HCT116 (cell line): ENCODE measurements around the gene AURKAIP1. TPM values are rescaled to one million over a fixed set of nuclear protein-coding genes. Genes with fewer than 3 reads are reported as not detected.

Experiments used
- ATAC-seq: fragments of 200-7000 bp; cut with Tn5 transposase; 2 replicates; pipeline ENCODE4 v1.9.1; 2020; ENCODE audit warnings: mild to moderate bottlenecking, moderate library complexity
- BruUV-seq: library from RNA; stranded (reverse); fragments of 400-500 nt; replicated peaks from 2 replicates; lab custom pipeline; 2021; lab: Mats Ljungman, UMichigan
- CTCF ChIA-PET: fragments of 300-600 bp; sonication (Branson Sonifier 250); formaldehyde crosslinking; loops from one replicate; lab custom pipeline; 2021; ENCODE audit warnings: antibody characterized with exemption; lab: Charles Lee
- POLR2A ChIA-PET: fragments of 300-600, 350-600 bp; sonication (Branson Sonifier 250); formaldehyde crosslinking; loops from one replicate; lab custom pipeline; 2021; ENCODE audit warnings: antibody characterized with exemption; lab: Charles Lee
- RAD21 ChIA-PET, 2 experiments: fragments of 300-600 bp; sonication (Branson Sonifier 250); formaldehyde crosslinking; loops; one replicate each; lab custom pipeline; 2023; ENCODE audit warnings: low total read pairs in 2 of 2; ENCODE audit not compliant: uncharacterized antibody in 2 of 2, unreplicated experiment in 2 of 2, low non-redundant PET in 1 of 2; lab: Charles Lee
- DNase-seq: peaks from one replicate; pipeline ENCODE4 v3.0.0-alpha.2; 2010; ENCODE audit warnings: low read depth, low spot score
- H2AFZ ChIP-seq: fragments of 200-600 bp; shearing (Covaris generic), sonication (generic); 2 replicates; pipeline ENCODE4 v1.6.1; 2017; ENCODE audit warnings: low read depth, mixed run types, mixed read lengths, antibody characterized with exemption, low read length; ENCODE audit not compliant: poor library complexity, severe bottlenecking
- H3K27ac ChIP-seq: 2 replicates; pipeline ENCODE4 v1.5.1; 2012; ENCODE audit warnings: low read depth, low read length
- H3K27me3 ChIP-seq: fragments of 200-600 bp; sonication (generic); 2 replicates; pipeline ENCODE4 v1.6.1; 2016; ENCODE audit warnings: mixed run types, low read length, mixed read lengths; ENCODE audit not compliant: insufficient read depth
- H3K36me3 ChIP-seq, 2 experiments: fragments of 200-500 bp in 1 of 2; fragments of 200-600 bp in 1 of 2; sonication (Bioruptor generic) in 1 of 2; sonication (generic) in 1 of 2; 2 replicates each; pipeline versions ENCODE4 v1.5.1 to v1.6.1; 2014 to 2016; ENCODE audit warnings: low read length in 2 of 2, inconsistent platforms in 1 of 2, mixed read lengths in 1 of 2, mixed run types in 1 of 2; ENCODE audit not compliant: insufficient read depth in 2 of 2, control insufficient read depth in 1 of 2
- H3K4me1 ChIP-seq, 2 experiments: fragments of 200-600 bp in 1 of 2; sonication (generic) in 1 of 2; 2 replicates each; pipeline versions ENCODE4 v1.5.1 to v1.6.1; 2012 to 2017; ENCODE audit warnings: low read length in 2 of 2, inconsistent platforms in 1 of 2, mild to moderate bottlenecking in 1 of 2, mixed read lengths in 1 of 2, mixed run types in 1 of 2, moderate library complexity in 1 of 2; ENCODE audit not compliant: insufficient read depth in 2 of 2, control insufficient read depth in 1 of 2
- H3K4me2 ChIP-seq: fragments of 200-600 bp; sonication (generic); 2 replicates; pipeline ENCODE4 v1.6.1; 2017; ENCODE audit warnings: mixed run types, low read length, mixed read lengths
- H3K4me3 ChIP-seq, 2 experiments: fragments of 200-600 bp in 1 of 2; sonication (generic) in 1 of 2; replicated peaks in 1 of 2; 2 replicates each; pipeline ENCODE4 v1.5.1; 2011 to 2016; ENCODE audit warnings: low read length in 2 of 2, control low read depth in 1 of 2, low read depth in 1 of 2, mild to moderate bottlenecking in 1 of 2, mixed read lengths in 1 of 2, mixed run types in 1 of 2
- H3K79me2 ChIP-seq: fragments of 200-600 bp; sonication (generic); 2 replicates; pipeline ENCODE4 v1.6.1; 2017; ENCODE audit warnings: mild to moderate bottlenecking, mixed run types, low read length, moderate library complexity, mixed read lengths; ENCODE audit not compliant: insufficient read depth
- H3K9ac ChIP-seq: fragments of 200-600 bp; sonication (generic); 2 replicates; pipeline ENCODE4 v1.6.1; 2016; ENCODE audit warnings: low read length, mixed read lengths
- H3K9me2 ChIP-seq: fragments of 200-600 bp; sonication (generic), shearing (Covaris generic); 2 replicates; pipeline ENCODE4 v1.6.1; 2017; ENCODE audit warnings: mixed run types, mild to moderate bottlenecking, moderate library complexity; ENCODE audit not compliant: insufficient read depth
- H3K9me3 ChIP-seq, 2 experiments: fragments of 200-500 bp in 1 of 2; fragments of 200-600 bp in 1 of 2; sonication (Bioruptor generic) in 1 of 2; sonication (generic) in 1 of 2; 2 replicates each; pipeline ENCODE4 v1.6.1; 2014 to 2017; ENCODE audit warnings: low read length in 2 of 2, mixed read lengths in 2 of 2, inconsistent platforms in 1 of 2, low read depth in 1 of 2, mild to moderate bottlenecking in 1 of 2, mixed run types in 1 of 2, moderate library complexity in 1 of 2; ENCODE audit not compliant: control insufficient read depth in 1 of 2, insufficient read depth in 1 of 2
- H4K20me1 ChIP-seq: fragments of 200-600 bp; sonication (generic), shearing (Covaris generic); 2 replicates; pipeline ENCODE4 v1.6.1; 2017; ENCODE audit warnings: mixed run types, mild to moderate bottlenecking, moderate library complexity; ENCODE audit not compliant: insufficient read depth
- CTCF ChIP-seq, 3 experiments: fragments of 200-600 bp in 1 of 3; sonication (generic) in 1 of 3; IDR thresholded peaks in 2 of 3; conservative IDR thresholded peaks in 1 of 3; 2 replicates each; pipeline ENCODE4 v1.5.1; 2012 to 2017; ENCODE audit warnings: low read depth in 2 of 3, low read length in 2 of 3, antibody characterized with exemption in 1 of 3, borderline replicate concordance in 1 of 3, control low read depth in 1 of 3, mild to moderate bottlenecking in 1 of 3, mixed read lengths in 1 of 3, mixed run types in 1 of 3, moderate library complexity in 1 of 3; ENCODE audit not compliant: insufficient read depth in 1 of 3
- EGR1 ChIP-seq: IDR thresholded peaks from 2 replicates; pipeline ENCODE4 v1.6.1; 2012; ENCODE audit warnings: low read depth
- ELF1 ChIP-seq: IDR thresholded peaks from 2 replicates; pipeline ENCODE4 v1.6.1; 2012; ENCODE audit warnings: low read depth, borderline replicate concordance
- FOSL1 ChIP-seq: IDR thresholded peaks from 2 replicates; pipeline ENCODE4 v1.6.1; 2012; ENCODE audit warnings: low read depth
- MAX ChIP-seq: IDR thresholded peaks from 2 replicates; pipeline ENCODE4 v1.6.1; 2012
- POLR2A ChIP-seq: IDR thresholded peaks from 2 replicates; pipeline ENCODE4 v1.7.0; 2011; ENCODE audit warnings: borderline replicate concordance; ENCODE audit not compliant: insufficient read depth, insufficient read length; ENCODE audit errors: extremely low read depth
- RAD21 ChIP-seq: IDR thresholded peaks from 2 replicates; pipeline ENCODE4 v1.6.1; 2012; ENCODE audit warnings: low read depth, mild to moderate bottlenecking
- SRF ChIP-seq: IDR thresholded peaks from 2 replicates; pipeline ENCODE4 v1.6.1; 2012; ENCODE audit warnings: low read depth
- YY1 ChIP-seq: IDR thresholded peaks from 2 replicates; pipeline ENCODE4 v1.6.1; 2011; ENCODE audit warnings: low read length, low read depth, moderate library complexity, mild to moderate bottlenecking; ENCODE audit not compliant: insufficient replicate concordance; ENCODE audit errors: extremely low read depth
- ZBTB33 ChIP-seq: IDR thresholded peaks from 2 replicates; pipeline ENCODE4 v1.6.1; 2011; ENCODE audit warnings: mild to moderate bottlenecking, low read length, moderate library complexity; ENCODE audit not compliant: insufficient replicate concordance; ENCODE audit errors: extremely low read depth
- ZNF274 ChIP-seq: fragments of 200-500 bp; sonication (Bioruptor generic); IDR thresholded peaks from 2 replicates; pipeline ENCODE4 v1.6.1; 2014; ENCODE audit warnings: mild to moderate bottlenecking, low read depth, low read length, inconsistent platforms
- intact Hi-C: fragments of 100-400 bp; cut with micrococcal nuclease; formaldehyde crosslinking; loops from 2 replicates; pipeline ENCODE4 v1.10.0; 2022
- total RNA-seq: library from RNA; stranded (reverse); gene quantifications from one replicate; pipeline ENCODE4 v1.2.1, GENCODE V29; 2021; ENCODE audit not compliant: unreplicated experiment

AURKAIP1 gene
- total RNA-seq, 1 experiment from 2014 or later, result 200 TPM

- no peak overlapping the region for H3K4me2 ChIP-seq
- TF ChIP-seq EGR1 (no peak), MAX (no peak), SRF (no peak), CTCF (IDR thresholded peaks at IDR 0.05 in 2 of 3, conservative IDR thresholded peaks at IDR 0.05 in 1 of 3; ENCODE audit: borderline replicate concordance in 1 of 3, insufficient read depth in 1 of 3, low read depth in 2 of 3, low read length in 2 of 3) (no peak), POLR2A (no peak), YY1 (no peak), ZBTB33 (no peak), FOSL1 (no peak), ELF1 (no peak), RAD21 (no peak), ZNF274 (no peak)
- H3K27me3 ChIP-seq, result no peaks in the 10 kb centered on the region
- ATAC-seq, result no peak
- no peak overlapping the region for H3K4me3 ChIP-seq
- H3K36me3 ChIP-seq, result no peaks in the 10 kb centered on the region; a peak in 1 of 4 replicates
- peaks cover 35% of the 10 kb centered on the region for H3K79me2 ChIP-seq
- H3K27ac ChIP-seq, result no peak overlapping the region
- intact Hi-C loops, result no loop called here
- no peaks in the 10 kb centered on the region for H3K9me2 ChIP-seq
- POLR2A ChIA-PET, result no interaction called here
- no peak overlapping the region for H2AFZ ChIP-seq
- no peak for DNase-seq
- CTCF ChIA-PET, result no interaction called here
- H3K4me1 ChIP-seq, result peaks cover 21 to 37% of the 10 kb centered on the region in 2 experiments
- no TSS peak for BruUV-seq
- RAD21 ChIA-PET, result no interaction called here
- H3K9ac ChIP-seq, result no peak overlapping the region
- H3K9me3 ChIP-seq, result no peaks in the 10 kb centered on the region
- no peaks in the 10 kb centered on the region for H4K20me1 ChIP-seq
Observed at GRCh38 chr1:1327291-1327690, 47.7 kb downstream of the AURKAIP1 start.
